ENCODE results near the gene VHLL.

The VHLL gene

DNA sequence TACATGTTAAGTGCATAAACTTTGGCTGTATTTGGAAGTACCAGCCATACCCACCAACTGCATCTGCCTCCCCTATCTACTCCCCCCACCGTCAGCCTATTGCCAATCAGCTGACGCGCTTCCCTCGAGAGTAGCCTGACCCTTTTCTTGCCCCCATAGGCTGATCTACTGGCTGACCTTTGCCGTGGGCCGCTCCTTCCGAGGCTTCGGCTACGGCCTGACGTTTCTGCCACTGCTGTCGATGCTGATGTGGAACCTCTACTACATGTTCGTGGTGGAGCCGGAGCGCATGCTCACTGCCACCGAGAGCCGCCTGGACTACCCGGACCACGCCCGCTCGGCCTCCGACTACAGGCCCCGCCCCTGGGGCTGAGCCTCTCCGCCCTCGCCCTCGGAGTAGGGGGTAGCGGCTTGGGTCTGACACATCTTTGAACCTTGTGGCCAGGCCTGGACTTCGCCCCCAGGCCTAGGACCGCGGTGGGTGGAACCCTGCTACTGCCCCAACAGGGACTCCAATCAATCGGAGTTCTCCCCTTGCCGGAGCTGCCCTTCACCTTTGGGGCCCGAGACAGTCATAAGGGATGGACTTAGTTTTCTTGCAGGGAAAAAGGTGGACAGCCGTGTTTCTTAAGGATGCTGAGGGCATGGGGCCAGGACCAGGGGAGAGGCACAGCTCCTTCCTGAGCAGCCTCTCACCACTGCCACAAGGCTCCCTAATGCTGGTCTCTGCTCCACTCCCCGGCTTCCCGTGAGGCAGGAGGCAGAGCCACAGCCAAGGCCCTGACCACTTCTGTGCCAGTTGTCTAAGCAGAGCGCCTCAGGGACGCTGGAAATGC, 7.7 kb downstream of the VHLL start:
- no peak for DNase-seq (ENCODE audit: low read depth in 2 of 2)

DNA sequence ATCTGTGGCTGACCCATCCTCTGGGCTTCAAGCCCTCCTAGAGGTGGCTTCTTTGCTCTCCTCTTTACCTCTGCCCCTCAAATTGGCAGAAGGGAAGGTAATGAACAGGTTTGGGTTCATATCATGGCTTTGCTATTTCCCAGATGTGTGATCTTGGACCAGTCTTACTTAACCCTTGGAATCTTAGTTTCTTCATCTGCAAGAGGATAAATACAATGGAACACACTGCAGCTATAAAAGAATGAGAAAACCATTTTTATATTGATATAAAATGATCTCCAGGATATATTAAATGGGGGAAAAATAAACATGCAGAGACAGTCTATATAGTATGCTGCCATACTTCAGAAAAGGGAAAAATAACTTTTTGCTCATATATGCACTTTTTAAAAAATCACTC, 9.2 kb downstream of the VHLL start:
- DNase-seq (ENCODE audit: low read depth in 2 of 2) = no peak

DNA sequence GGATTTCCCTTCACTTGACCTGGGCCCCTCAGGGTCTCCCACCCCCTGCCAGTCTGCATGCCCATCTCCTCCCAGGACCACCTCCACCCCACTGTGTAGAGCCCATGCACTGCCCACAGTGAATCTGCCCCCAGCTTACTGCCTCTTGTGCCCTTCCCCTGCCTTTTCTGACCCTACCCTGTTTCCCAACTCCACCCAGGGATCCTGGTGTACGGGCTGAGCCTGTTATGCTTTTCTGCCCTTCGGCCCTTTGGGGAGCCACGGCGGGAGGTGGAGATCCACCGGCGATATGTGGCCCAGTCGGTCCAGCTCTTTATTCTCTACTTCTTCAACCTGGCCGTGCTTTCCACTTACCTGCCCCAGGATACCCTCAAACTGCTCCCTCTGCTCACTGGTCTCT, 13.0 kb downstream of the VHLL start:
- DNase-seq (ENCODE audit: low read depth in 2 of 2) = no peak

DNA sequence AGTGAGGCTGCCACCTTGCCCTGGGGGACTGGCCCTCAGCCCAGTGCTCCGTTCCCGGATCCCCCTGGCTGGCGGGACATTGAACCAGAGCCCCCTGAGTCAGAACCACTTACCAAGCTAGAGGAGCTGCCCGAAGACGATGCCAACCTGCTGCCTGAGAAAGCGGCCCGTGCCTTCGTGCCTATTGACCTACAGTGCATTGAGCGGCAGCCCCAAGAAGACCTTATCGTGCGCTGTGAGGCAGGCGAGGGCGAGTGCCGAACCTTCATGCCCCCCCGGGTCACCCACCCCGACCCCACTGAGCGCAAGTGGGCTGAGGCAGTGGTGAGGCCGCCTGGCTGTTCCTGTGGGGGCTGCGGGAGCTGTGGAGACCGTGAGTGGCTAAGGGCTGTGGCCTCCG, 13.7 kb downstream of the VHLL start:
- no peak for DNase-seq (ENCODE audit: low read depth in 2 of 2)

DNA sequence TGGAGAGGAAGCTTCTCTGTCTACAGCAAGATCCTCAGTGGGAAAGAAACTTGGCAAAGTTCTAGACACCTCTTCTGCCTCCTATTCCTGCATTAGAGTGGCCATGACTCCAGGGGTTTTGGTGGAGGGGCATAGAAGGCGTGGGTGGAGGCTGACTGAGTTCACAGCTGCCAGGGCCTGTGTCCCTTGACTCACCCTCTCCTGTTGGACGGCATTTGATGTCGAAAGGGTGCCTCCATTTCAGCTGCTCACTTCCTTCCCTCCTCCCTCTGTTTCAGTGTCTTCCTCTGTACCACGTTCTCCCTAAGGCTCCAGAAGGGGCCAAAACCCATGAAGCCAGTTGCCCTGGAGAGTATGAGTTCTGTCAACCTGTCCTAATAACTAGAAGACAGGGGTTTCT, 14.3 kb downstream of the VHLL start:
- DNase-seq (ENCODE audit: low read depth in 2 of 2) = no peak

DNA sequence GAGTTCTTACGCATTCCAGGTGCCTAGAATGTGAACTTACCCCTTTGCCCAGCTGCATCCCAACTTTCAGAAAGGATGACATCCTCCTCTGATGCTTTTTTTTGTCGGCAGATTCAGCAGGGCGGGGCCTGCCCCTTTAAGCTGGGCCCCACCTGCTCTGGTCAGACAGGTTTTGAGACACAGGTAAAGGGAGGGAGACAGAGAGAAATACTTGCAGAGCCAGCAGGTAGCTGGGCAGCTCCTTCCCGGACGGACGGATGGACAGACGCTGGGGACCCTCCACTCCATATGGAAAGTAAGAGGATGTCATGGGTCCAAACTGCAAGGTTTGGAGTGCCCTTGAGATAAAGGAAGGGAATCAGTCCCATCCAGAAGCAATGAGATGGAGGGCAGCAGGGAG, 15.0 kb downstream of the VHLL start, which contains the start of gene TMEM79:
TMEM79 (plus strand) TSS at position 214 of the 400 bp plus-strand sequence. CDS start 902 bp downstream, outside the sequence.
- no peak for DNase-seq (ENCODE audit: low read depth in 2 of 2)

DNA sequence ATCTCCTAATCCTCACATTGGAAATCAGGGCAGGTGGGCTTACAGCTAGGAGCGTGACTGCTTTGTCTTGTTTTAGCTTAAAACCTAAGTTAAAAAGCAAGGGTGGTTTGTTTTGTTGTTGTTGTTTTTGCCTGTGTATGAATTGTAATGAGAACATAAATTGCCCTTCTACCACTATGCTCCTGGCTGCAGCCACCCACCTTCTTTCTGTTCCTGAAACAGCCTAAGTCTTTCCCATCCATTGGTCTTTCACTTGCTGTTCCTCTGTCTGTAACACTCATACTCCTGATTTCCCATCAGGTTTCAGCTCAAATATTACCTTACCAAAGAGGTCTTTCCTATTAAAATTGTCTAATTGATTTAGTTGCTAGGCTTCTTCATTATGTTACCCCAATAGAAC, 15.6 kb downstream of the VHLL start:
- DNase-seq (ENCODE audit: low read depth in 2 of 2) = no peak

DNA sequence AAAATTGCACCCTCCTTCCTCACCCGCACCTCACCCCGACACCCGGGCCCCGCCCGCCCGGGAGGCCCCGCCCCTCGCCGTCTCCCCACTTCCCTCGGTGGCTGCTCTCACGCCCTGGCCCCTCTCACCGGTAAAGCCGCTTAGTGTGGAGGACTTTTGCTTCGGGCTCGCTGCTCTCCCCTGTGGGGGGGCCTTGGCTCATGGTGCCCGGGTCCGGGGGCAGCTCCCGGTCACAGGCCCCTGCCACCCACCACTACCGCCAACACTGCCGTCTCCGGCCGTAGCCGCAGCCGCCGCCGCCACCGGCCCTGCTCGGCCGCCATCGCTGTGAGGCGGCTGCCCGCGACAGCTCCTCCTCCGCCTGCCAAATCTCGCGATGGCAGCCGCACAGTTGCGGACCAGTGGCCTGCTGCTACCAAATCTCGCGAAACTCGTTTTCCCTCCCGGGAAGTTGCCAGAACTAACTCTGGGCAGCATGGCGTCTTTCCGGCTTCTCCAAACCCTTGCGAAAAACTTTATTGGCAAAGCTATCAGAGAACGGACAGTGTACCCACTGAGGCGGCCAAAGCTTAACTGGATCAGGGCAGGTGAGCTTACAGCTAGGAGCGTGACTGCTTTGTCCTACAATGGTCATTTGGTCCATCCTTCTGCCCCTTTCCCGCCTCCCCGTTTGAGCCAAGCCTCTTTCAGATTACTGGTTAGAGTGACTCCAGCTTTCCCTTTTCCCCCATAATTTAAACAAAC, 16.5 kb downstream of the VHLL start, which contains the start of gene SMG5:
SMG5 (minus strand) TSS at position 347 of the 744 bp plus-strand sequence; CDS start at position 202, 145 bp downstream.
- DNase-seq (ENCODE audit: low read depth in 2 of 2) = peak; percentile 85 to 88

DNA sequence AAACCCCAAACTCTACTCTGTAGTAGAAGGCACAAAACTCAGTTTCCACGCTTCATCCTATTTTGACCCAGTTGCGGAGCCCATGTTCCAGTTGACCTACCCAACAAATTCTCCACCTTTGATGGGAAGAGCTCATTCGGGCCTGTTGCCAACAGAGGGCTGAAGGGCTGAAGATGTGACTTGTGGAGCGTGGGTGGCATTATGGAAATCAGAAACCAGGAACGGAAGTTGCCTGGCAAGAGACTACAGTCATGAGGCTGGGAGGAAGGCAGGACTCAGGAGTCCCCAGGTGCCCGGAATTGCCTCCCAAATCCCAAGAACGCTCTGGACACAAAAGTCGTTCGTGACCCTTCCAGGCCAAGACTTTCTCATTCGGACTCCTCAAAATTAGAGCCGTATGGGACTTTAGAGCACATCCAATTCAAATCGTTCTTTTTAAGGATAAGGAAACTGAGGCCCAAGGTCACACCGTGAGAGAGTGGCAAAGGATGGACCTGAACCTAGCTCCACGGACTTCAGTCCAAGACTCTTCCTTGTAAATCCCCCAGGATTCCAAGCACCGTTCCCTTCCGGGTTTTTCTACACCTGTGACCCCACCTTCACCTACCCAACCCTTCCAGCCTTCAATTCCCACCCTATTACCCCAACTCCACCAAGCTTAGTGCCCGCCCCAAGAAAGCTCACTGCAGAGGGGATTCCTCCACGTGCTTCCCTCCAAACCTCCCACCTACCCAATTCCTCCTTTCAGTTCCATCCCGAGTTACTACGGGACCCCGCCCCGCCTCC, 17.2 kb downstream of the VHLL start:
- DNase-seq (ENCODE audit: low read depth in 2 of 2) = no peak

DNA sequence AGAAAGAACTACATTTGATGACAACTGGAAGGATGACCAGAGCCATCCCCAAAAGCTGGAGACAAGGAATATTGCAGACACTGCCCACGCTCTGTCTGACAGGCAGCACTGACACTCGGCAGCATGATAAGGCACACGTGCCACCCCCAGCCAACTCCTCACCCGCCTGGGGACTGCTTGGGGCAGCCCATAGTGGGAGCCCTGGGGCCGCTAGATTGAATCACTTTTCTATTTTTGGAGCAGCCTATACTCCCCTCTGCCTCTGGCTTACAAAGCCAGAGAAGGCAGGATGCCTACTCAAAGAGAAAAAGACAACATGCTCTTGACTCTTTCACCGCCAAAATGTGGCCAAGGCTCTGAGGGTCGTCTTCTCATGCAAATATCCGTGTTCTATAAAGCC, 17.8 kb downstream of the VHLL start:
- DNase-seq (ENCODE audit: low read depth in 2 of 2) = no peak

DNA sequence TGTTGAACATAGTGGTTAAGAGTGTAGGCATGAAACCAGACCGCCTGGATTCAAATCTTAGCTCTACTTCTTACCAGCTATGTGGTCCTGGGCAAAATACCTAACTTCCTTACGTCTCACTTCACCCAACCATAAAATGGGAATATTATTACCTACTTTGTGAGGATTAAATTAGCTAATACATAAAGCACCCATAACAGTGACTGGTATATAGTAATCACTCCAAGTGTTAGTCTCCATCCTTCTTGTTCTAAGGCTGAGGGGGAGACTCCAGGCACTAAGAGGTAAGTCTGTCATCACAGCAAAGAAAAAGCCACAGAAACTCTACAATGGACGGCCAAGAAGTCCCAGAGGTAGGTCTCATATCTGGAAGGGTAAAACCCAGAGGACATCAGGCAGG, 19.3 kb downstream of the VHLL start:
- DNase-seq (ENCODE audit: low read depth in 2 of 2) = no peak

DNA sequence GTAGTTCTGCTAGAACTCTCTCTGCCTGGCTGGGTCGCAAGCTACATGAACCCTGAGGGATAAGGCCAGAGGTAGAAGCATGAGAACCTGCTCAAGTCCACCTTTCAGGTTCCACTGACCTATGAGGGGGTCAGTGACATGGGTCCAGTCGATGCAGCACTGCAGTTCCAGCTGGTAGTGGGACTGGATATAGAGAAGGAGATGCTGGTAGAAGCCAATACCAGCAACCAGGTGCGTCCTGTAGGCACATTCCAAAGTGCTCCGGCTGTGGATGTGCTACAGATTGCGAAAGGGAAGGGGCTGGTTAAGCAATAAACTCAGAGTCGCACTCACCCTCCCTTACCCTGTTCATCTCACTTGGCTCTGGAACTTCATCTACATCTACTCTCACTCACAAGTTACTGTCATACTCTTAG, 22.1 kb downstream of the VHLL start:
- no peak for DNase-seq (ENCODE audit: low read depth in 2 of 2)

DNA sequence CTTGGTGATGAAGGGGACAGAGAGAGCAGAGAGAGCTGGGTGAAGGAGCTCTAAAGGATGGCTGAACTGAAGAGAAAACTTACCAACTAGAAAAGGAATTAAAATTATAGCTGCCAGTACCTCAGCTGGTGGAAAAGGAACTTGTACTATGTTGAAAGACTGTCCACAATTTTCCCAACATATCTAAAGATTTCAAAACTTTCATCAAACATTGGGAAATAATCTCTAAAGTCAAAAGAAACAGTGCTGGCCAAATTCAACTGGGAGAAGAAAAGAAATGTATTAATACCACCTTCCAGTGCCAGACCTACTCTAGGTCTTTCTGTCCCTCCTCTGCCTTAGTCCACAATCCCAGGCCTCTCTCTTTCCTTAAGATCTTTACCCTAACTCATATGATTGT, 22.6 kb downstream of the VHLL start:
- no peak for DNase-seq (ENCODE audit: low read depth in 2 of 2)

DNA sequence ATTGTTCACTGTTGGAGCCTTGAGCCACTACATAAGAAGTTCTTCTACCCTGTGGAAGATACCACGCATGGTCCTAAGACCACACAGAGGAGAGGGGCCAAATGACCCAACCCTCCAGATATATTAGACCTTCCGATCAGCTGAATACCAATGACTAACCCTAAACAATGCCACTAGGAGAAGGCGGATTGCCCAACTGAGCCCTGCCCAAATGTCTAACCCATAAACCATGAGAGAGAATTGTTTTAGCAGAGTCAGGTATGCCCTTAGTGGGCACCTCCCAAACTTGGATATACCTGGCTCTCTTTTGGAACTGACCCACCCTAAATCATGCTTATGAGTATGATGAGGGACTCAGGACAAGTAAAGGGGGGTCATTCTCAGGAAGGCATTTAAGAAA, 28.8 kb downstream of the VHLL start:
- no peak for DNase-seq (ENCODE audit: low read depth in 2 of 2)

DNA sequence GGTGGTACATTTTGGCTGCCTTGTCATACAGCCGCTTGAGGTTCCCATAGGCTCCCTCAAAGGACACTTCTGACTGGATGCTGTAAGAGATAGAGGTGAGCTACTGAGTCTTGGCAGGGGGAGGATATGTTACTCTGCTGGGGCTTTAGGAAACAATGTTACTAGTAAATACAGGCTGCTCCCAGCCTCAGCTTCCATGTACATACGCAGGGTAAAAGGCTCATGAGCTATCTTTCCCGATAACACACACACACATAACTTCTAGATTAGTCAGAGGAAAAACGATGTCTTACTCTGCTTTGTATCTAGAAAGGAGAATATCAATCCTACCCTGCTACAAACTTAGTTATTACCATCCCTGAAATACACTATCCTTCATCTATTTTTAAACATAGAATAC, 30.8 kb downstream of the VHLL start:
- no peak for DNase-seq (ENCODE audit: low read depth in 2 of 2)

DNA sequence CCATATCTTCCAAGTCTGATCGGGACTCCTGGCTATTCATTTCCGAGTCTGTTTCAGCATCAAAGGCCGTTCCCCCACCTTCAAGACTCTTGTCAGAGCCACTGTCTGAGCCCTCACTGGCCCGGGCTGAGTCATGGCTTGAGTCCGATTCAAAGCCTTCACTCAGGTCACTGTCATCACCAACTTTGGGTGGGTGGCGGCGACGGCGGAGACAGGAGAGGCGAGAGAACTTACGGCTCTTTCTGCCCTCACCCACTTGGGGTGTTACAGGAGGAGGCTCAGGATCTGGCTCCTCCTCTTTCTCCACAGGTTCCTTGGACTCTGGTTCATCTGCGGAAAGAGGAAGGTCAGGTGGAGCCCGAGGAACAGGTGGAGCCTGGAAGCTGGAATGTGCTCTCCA, 33.1 kb downstream of the VHLL start:
- no peak for DNase-seq (ENCODE audit: low read depth in 2 of 2)

DNA sequence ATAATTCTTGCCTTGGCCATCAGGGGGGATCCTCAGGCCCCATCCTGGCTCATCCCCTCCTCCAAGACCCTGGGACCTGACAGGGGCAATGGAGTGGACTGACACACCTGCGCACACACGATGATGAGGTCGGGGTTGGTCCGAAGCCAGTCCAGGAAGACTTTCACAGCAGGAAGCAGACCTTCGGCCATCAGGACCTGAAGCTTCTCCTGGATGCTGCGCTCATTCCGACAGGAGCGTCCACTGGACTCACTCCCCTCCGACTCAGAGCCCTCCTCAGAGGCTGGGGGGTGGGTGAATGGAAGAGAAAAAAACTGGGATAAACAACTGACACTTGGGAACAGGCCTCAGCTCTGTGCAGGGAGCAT, 35.8 kb downstream of the VHLL start:
- no peak for DNase-seq (ENCODE audit: low read depth in 2 of 2)

DNA sequence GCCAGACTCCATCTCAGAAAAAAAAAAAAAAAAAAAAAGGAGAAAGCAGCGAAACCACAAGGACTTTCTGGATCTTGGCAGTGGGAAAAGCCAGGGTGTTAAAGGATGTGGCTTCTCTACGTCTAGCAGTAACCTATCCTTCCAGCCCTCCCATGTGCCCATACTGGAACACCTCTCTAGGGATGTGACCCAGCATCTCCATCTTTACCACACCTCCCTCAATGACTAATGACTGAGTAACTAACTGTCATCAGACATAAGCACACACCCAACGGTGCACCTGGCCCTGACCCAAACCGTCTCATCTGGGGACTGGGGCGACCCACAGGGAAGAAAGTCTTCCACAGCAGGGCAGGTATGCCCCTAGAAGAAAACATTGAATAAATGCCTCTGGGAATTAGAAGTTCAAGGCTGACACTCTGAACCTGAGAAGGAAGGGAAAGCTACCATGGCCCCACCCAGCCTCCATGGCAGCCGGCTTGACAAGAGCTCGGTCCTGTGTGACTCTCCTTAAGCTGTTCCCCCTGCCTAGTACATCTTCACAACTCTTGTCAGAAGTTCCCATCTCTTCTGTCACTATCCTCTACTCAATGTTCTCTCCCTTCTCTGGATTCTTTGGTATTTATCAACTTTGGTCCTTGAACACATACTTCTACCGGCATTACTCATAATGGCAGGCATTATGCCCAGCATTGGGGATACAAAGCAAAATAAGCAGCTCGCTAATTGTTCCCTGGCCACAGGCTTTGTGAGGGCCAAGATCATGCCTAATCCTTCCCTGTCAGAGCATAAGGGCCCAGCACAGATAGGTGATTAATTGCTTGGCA, 36.4 kb downstream of the VHLL start:
- DNase-seq (ENCODE audit: low read depth in 2 of 2) = no peak

DNA sequence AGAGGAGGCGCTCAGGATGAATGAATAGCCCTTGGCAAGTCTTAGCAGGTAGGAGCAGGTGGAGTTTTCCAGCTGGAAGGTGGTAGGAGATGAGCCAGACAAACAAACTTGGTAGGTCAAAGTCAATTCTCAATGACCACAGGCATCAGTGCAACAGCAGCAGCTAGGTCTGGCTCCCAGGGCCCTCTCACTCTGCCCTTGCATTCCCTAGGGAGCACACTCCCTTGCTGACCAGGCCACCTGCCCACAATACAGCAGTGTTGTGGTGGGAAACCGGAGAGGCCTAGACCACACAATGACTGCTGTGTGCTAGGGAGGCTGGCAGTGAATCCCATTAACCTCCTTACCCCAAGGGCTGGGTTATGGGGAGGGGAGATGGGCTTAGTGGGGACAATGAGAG, 38.2 kb downstream of the VHLL start:
- DNase-seq (ENCODE audit: low read depth in 2 of 2) = no peak

DNA sequence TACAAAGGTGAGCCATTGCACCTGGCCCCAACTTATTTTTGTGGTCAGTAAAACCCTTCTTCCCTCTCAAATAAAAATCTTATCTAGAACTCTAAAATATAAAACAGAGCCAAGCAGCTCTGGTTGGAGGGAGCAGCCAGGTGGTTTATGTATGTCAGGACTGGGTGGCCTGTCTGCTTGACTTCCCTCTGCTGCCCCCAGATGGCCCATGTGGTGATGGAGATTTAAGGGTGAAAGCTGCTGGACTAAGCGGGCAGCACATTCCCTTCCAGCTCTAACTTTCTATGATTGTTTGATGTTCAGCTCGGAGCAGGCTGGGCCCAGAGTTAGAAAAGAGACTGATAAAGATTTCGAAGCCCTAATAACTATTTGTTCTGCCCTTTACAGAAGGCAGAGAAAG, 39.3 kb downstream of the VHLL start:
- no peak for DNase-seq (ENCODE audit: low read depth in 2 of 2)

DNA sequence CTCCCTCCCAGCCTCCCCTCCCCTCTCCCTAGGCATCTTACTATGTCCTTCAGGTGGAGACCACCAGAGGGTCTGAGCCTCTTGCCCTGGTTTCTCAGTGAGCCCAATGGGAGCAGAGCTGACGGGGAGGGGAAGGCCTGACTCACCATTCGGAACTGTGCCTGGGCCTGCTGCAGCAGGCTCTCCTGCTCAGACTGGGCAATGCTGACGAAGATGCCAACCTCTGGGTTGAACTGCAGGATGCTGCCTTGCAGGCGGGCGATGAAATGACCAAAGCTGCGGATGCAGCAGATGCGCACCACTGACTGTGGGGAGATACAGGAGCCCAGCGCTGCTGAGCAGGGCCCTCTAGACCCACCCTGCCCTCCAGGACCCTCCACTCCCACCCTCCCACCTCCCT, 40.2 kb downstream of the VHLL start:
- DNase-seq (ENCODE audit: low read depth in 2 of 2) = no peak

Measured in stimulated activated CD8-positive, alpha-beta memory T cell treated with anti-CD3 and anti-CD28 coated beads, Interleukin-7, amount 100 ng/mL, for 1 hour (primary cell).